Body of pancreas (tissue), 4 donors: Measurements from ENCODE around the gene CPLANE2.
A peak's percentile ranks its signal among the peaks of the same experiment; 100 is the strongest.

Experiments used
- POLR2A ChIP-seq, 3 donors: fragments of 450-650 bp; IDR thresholded peaks; one replicate each; pipeline ENCODE4 v1.6.1; 2016; ENCODE audit warnings: antibody characterized with exemption in 3 of 3, mild to moderate bottlenecking in 2 of 3
- TF ChIP-seq, protein P1 (sequence below), 7 experiments: fragments of 450-650 bp in 4 of 7; fragments of 200-600 bp in 3 of 7; sonication (generic) in 3 of 7; IDR thresholded peaks; one replicate each; pipeline ENCODE4 v1.5.1; 2016 to 2019; ENCODE audit warnings: antibody characterized with exemption in 7 of 7

GRCh38 chr1:16215882-16216753, 20.9 kb downstream of the CPLANE2 start:
- TF ChIP-seq, protein P1, sequence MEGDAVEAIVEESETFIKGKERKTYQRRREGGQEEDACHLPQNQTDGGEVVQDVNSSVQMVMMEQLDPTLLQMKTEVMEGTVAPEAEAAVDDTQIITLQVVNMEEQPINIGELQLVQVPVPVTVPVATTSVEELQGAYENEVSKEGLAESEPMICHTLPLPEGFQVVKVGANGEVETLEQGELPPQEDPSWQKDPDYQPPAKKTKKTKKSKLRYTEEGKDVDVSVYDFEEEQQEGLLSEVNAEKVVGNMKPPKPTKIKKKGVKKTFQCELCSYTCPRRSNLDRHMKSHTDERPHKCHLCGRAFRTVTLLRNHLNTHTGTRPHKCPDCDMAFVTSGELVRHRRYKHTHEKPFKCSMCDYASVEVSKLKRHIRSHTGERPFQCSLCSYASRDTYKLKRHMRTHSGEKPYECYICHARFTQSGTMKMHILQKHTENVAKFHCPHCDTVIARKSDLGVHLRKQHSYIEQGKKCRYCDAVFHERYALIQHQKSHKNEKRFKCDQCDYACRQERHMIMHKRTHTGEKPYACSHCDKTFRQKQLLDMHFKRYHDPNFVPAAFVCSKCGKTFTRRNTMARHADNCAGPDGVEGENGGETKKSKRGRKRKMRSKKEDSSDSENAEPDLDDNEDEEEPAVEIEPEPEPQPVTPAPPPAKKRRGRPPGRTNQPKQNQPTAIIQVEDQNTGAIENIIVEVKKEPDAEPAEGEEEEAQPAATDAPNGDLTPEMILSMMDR (IDR thresholded peaks at IDR 0.05), result no peak
- TF ChIP-seq POLR2A (IDR thresholded peaks at IDR 0.05), result peak in 2 of 3 donors; percentile 34 to 39
